GM23338 (cell line): ENCODE data around the gene CLSTN1. TPM values are rescaled to one million over a fixed set of nuclear protein-coding genes. Genes with fewer than 3 reads are reported as not detected.

Source experiments
- ATAC-seq: fragments of 200-7000 bp; cut with Tn5 transposase; 3 replicates; pipeline ENCODE4 v1.9.1; 2020
- DNase-seq: peaks from one replicate; pipeline ENCODE4 v3.0.0-alpha.2; 2015; ENCODE audit warnings: low spot score
- H2AFZ ChIP-seq: fragments of 200-600 bp; sonication (generic); 2 replicates; pipeline ENCODE4 v1.8.0; 2016; ENCODE audit warnings: antibody characterized with exemption, mild to moderate bottlenecking, moderate library complexity
- H3F3A ChIP-seq: fragments of 200-600 bp; sonication (generic); replicated peaks from 2 replicates; pipeline ENCODE4 v1.8.0; 2017; ENCODE audit warnings: antibody characterized with exemption, mixed run types, low read depth
- H3K27ac ChIP-seq: fragments of 200-600 bp; sonication (generic); 2 replicates; pipeline ENCODE4 v1.6.1; 2016; ENCODE audit warnings: low read depth
- H3K27me3 ChIP-seq: fragments of 200-600 bp; sonication (generic); 2 replicates; pipeline ENCODE4 v1.8.0; 2016; ENCODE audit warnings: mild to moderate bottlenecking, mixed run types, moderate library complexity; ENCODE audit not compliant: insufficient read depth
- H3K36me3 ChIP-seq: fragments of 200-600 bp; sonication (generic); 2 replicates; pipeline ENCODE4 v1.8.0; 2016; ENCODE audit warnings: mild to moderate bottlenecking; ENCODE audit not compliant: insufficient read depth
- H3K4me1 ChIP-seq: fragments of 200-600 bp; sonication (generic); 2 replicates; pipeline ENCODE4 v1.8.0; 2016; ENCODE audit warnings: mild to moderate bottlenecking, moderate library complexity; ENCODE audit not compliant: insufficient read depth
- H3K4me2 ChIP-seq: fragments of 200-600 bp; sonication (generic); 2 replicates; pipeline ENCODE4 v1.7.1; 2017; ENCODE audit warnings: mixed run types
- H3K4me3 ChIP-seq: fragments of 200-600 bp; sonication (generic); 2 replicates; pipeline ENCODE4 v1.6.1; 2016; ENCODE audit warnings: mixed run types
- H3K79me2 ChIP-seq: fragments of 200-600 bp; sonication (generic); replicated peaks from 2 replicates; pipeline ENCODE4 v1.8.0; 2017; ENCODE audit warnings: mild to moderate bottlenecking; ENCODE audit not compliant: insufficient read depth
- H3K9me2 ChIP-seq: fragments of 200-600 bp; sonication (generic); 2 replicates; pipeline ENCODE4 v1.8.0; 2017; ENCODE audit not compliant: insufficient read depth
- H4K20me1 ChIP-seq: fragments of 200-600 bp; sonication (generic); replicated peaks from 2 replicates; pipeline ENCODE4 v1.8.0; 2017; ENCODE audit warnings: mild to moderate bottlenecking; ENCODE audit not compliant: insufficient read depth
- H3K27ac Mint-ChIP-seq: 2 replicates; pipeline ENCODE4 v1.8.0; 2020; ENCODE audit warnings: inconsistent platforms, mild to moderate bottlenecking, moderate library complexity, mixed read lengths
- H3K27me3 Mint-ChIP-seq: 3 replicates; pipeline ENCODE4 v1.8.0; 2022; ENCODE audit warnings: low read depth, mild to moderate bottlenecking, moderate library complexity, mixed read lengths, inconsistent platforms; ENCODE audit not compliant: insufficient read depth, poor library complexity
- H3K36me3 Mint-ChIP-seq: 3 replicates; pipeline ENCODE4 v1.8.0; 2021; ENCODE audit warnings: low read depth, mild to moderate bottlenecking, inconsistent platforms, moderate library complexity, mixed read lengths
- H3K4me1 Mint-ChIP-seq: 3 replicates; pipeline ENCODE4 v1.8.0; 2020; ENCODE audit warnings: mild to moderate bottlenecking, inconsistent platforms, mixed read lengths
- H3K4me3 Mint-ChIP-seq: 3 replicates; pipeline ENCODE4 v1.8.0; 2021; ENCODE audit warnings: moderate library complexity, mild to moderate bottlenecking, inconsistent platforms, mixed read lengths
- H3K9me3 Mint-ChIP-seq: 3 replicates; pipeline ENCODE4 v1.8.0; 2020; ENCODE audit warnings: moderate library complexity, mild to moderate bottlenecking, inconsistent platforms, mixed read lengths
- EZH2 ChIP-seq: fragments of 200-600 bp; sonication (generic); IDR thresholded peaks from one replicate; pipeline ENCODE4 v1.8.0; 2017; ENCODE audit warnings: antibody characterized with exemption, mild to moderate bottlenecking, low read depth; ENCODE audit not compliant: unreplicated experiment
- EZH2phosphoT487 ChIP-seq: fragments of 200-600 bp; sonication (generic); IDR thresholded peaks from one replicate; pipeline ENCODE4 v1.8.1; 2018; ENCODE audit warnings: antibody characterized with exemption; ENCODE audit not compliant: unreplicated experiment
- JUNB ChIP-seq: IDR thresholded peaks from one replicate; pipeline ENCODE4 v1.6.1; 2016; ENCODE audit warnings: antibody characterized with exemption; ENCODE audit not compliant: unreplicated experiment
- NANOG ChIP-seq: IDR thresholded peaks from 2 replicates; pipeline ENCODE4 v1.6.1; 2016; ENCODE audit warnings: antibody characterized with exemption, borderline replicate concordance
- POLR2AphosphoS5 ChIP-seq: IDR thresholded peaks from 2 replicates; pipeline ENCODE4 v1.6.1; 2016; ENCODE audit warnings: antibody characterized with exemption, low read depth
- STAT1 ChIP-seq: IDR thresholded peaks from one replicate; pipeline ENCODE4 v1.6.1; 2016; ENCODE audit warnings: antibody characterized with exemption; ENCODE audit not compliant: unreplicated experiment
- ZNF114 ChIP-seq: fragments of 250-450 bp; sonication (Bioruptor Pico); IDR thresholded peaks from 2 replicates; pipeline ENCODE4 v1.5.0; 2020; ENCODE audit warnings: mild to moderate bottlenecking, moderate library complexity
- ZNF331 ChIP-seq: fragments of 250-450 bp; sonication (Bioruptor Pico); IDR thresholded peaks from 2 replicates; pipeline ENCODE4 v1.5.0; 2020; ENCODE audit warnings: low read depth, mild to moderate bottlenecking, moderate library complexity
- polyA plus RNA-seq: library from polyadenylated mRNA; unstranded; fragments of >200 nt; fragmentation: Nextera tagmentation; extraction: Ambion mirVana; gene quantifications from 2 replicates; pipeline ENCODE4 v1.2.1, GENCODE V29; 2016
- total RNA-seq: library from RNA; depleted of rRNA; stranded (reverse); fragments of >200 nt; shearing (Covaris generic); gene quantifications from 2 replicates; pipeline ENCODE4 v1.2.3, GENCODE V29; 2014
- TF ChIP-seq, protein P1 (sequence below): IDR thresholded peaks from one replicate; pipeline ENCODE4 v1.6.1; 2018; ENCODE audit warnings: antibody characterized with exemption; ENCODE audit not compliant: unreplicated experiment
- TF ChIP-seq, protein P2 (sequence below), 2 experiments: fragments of 200-600 bp in 1 of 2; sonication (generic) in 1 of 2; conservative IDR thresholded peaks; 2 replicates each; pipeline versions ENCODE4 v1.5.1 to v1.6.1; 2016 to 2017; ENCODE audit warnings: antibody characterized with exemption in 2 of 2, low read depth in 2 of 2, mild to moderate bottlenecking in 2 of 2, moderate library complexity in 1 of 2

Gene CLSTN1
- total and polyA plus RNA-seq, 2 experiments from 2014 or later: 38.5 to 66.2 TPM

DNA sequence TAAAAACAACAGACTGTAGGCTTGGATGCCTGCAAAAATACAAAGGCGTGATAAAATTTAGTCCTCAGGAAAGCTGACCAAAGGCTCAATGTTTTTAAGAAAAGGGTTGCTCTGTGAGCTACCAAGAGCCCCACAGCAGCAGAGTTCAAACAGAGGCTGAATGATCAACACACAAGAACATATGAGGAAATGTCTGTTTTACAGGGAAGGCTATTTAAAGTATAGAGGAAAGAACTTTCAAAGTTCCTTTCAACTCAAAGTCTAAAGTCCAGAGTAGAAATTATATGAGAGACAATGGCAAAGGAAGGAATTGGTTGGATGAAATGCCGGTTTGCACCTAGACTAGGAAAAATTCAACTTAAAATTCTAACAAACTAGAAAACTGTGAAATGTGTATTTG is 8.6 kb downstream of the CLSTN1 start:
- no peak overlapping the region for H3K27ac Mint-ChIP-seq
- H3K4me1 Mint-ChIP-seq: peaks cover 14% of the 10 kb centered on the region
- no peak overlapping the region for H2AFZ ChIP-seq
- DNase-seq (no peak), ATAC-seq (no peak)
- H3K9me2 ChIP-seq: no peaks in the 10 kb centered on the region
- H3K36me3 ChIP-seq: no peaks in the 10 kb centered on the region
- H3K27me3 Mint-ChIP-seq: peaks cover 4% of the 10 kb centered on the region
- H3K9me3 Mint-ChIP-seq: no peaks in the 10 kb centered on the region
- H3K36me3 Mint-ChIP-seq: no peaks in the 10 kb centered on the region
- no peaks in the 10 kb centered on the region for H3K27me3 ChIP-seq
- peaks cover 10% of the 10 kb centered on the region; the same call in 1 of the 2 replicates for H3K4me1 ChIP-seq
- no peaks in the 10 kb centered on the region; the same call in 1 of the 2 replicates for H3F3A ChIP-seq
- H3K27ac ChIP-seq: peak overlapping the region; percentile 63
- peaks cover 100% of the 10 kb centered on the region for H3K79me2 ChIP-seq
- H3K4me3 Mint-ChIP-seq: no peak overlapping the region
- H3K4me3 ChIP-seq: no peak overlapping the region
- H3K4me2 ChIP-seq: no peak overlapping the region
- peaks cover 66% of the 10 kb centered on the region for H4K20me1 ChIP-seq
- TF ChIP-seq ZNF331 (CRISPR knock-in tag) (no peak), ZNF114 (no peak)
- TF ChIP-seq, protein P1, sequence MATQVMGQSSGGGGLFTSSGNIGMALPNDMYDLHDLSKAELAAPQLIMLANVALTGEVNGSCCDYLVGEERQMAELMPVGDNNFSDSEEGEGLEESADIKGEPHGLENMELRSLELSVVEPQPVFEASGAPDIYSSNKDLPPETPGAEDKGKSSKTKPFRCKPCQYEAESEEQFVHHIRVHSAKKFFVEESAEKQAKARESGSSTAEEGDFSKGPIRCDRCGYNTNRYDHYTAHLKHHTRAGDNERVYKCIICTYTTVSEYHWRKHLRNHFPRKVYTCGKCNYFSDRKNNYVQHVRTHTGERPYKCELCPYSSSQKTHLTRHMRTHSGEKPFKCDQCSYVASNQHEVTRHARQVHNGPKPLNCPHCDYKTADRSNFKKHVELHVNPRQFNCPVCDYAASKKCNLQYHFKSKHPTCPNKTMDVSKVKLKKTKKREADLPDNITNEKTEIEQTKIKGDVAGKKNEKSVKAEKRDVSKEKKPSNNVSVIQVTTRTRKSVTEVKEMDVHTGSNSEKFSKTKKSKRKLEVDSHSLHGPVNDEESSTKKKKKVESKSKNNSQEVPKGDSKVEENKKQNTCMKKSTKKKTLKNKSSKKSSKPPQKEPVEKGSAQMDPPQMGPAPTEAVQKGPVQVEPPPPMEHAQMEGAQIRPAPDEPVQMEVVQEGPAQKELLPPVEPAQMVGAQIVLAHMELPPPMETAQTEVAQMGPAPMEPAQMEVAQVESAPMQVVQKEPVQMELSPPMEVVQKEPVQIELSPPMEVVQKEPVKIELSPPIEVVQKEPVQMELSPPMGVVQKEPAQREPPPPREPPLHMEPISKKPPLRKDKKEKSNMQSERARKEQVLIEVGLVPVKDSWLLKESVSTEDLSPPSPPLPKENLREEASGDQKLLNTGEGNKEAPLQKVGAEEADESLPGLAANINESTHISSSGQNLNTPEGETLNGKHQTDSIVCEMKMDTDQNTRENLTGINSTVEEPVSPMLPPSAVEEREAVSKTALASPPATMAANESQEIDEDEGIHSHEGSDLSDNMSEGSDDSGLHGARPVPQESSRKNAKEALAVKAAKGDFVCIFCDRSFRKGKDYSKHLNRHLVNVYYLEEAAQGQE: no peak
- TF ChIP-seq, protein P2, sequence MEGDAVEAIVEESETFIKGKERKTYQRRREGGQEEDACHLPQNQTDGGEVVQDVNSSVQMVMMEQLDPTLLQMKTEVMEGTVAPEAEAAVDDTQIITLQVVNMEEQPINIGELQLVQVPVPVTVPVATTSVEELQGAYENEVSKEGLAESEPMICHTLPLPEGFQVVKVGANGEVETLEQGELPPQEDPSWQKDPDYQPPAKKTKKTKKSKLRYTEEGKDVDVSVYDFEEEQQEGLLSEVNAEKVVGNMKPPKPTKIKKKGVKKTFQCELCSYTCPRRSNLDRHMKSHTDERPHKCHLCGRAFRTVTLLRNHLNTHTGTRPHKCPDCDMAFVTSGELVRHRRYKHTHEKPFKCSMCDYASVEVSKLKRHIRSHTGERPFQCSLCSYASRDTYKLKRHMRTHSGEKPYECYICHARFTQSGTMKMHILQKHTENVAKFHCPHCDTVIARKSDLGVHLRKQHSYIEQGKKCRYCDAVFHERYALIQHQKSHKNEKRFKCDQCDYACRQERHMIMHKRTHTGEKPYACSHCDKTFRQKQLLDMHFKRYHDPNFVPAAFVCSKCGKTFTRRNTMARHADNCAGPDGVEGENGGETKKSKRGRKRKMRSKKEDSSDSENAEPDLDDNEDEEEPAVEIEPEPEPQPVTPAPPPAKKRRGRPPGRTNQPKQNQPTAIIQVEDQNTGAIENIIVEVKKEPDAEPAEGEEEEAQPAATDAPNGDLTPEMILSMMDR (conservative IDR thresholded peaks at IDR 0.05; ENCODE audit: low read depth in 2 of 2): no peak

- H3K4me1 Mint-ChIP-seq: peaks cover 12% of the 10 kb centered on the region
- no peak overlapping the region for H3K4me3 ChIP-seq
- peaks cover 10% of the 10 kb centered on the region; the same call in 1 of the 2 replicates for H3K4me1 ChIP-seq
- H2AFZ ChIP-seq: no peak overlapping the region
- peaks cover 99% of the 10 kb centered on the region for H3K79me2 ChIP-seq
- no peaks in the 10 kb centered on the region for H3K9me2 ChIP-seq
- H3K4me2 ChIP-seq: no peak overlapping the region
- peaks cover 6% of the 10 kb centered on the region for H3K27me3 Mint-ChIP-seq
- peaks cover under 1% of the 10 kb centered on the region; the same call in 1 of the 2 replicates for H3F3A ChIP-seq
- H3K36me3 ChIP-seq: no peaks in the 10 kb centered on the region
- no peaks in the 10 kb centered on the region for H3K9me3 Mint-ChIP-seq
- no peaks in the 10 kb centered on the region for H3K27me3 ChIP-seq
- no peak for DNase-seq
- H4K20me1 ChIP-seq: peaks cover 65% of the 10 kb centered on the region
- no peak overlapping the region for H3K4me3 Mint-ChIP-seq
- no peaks in the 10 kb centered on the region for H3K36me3 Mint-ChIP-seq
- ATAC-seq: no peak
- no peak overlapping the region for H3K27ac ChIP-seq
- H3K27ac Mint-ChIP-seq: no peak overlapping the region
- TF ChIP-seq, protein P1: no peak
- no peak for TF ChIP-seq JUNB
- no peak for TF ChIP-seq EZH2phosphoT487
- TF ChIP-seq EZH2: no peak
- no peak for TF ChIP-seq ZNF114
- no peak for TF ChIP-seq STAT1
- TF ChIP-seq POLR2AphosphoS5: no peak
- TF ChIP-seq NANOG: no peak
Observed at GRCh38 chr1:9814619-9815018, 9.1 kb downstream of the CLSTN1 start.
